Stimulated activated CD8-positive, alpha-beta memory T cell treated with anti-CD3 and anti-CD28 coated beads, Interleukin-12 subunit alpha, Interleukin-12 subunit beta, amount 100 ng/mL, for 1 hour (primary cell): ENCODE data around the gene RFX3.

Source experiments
- DNase-seq: peaks from one replicate; pipeline ENCODE4 v3.0.0-alpha.2; 2020; ENCODE audit warnings: low read depth

The RFX3 gene

DNA sequence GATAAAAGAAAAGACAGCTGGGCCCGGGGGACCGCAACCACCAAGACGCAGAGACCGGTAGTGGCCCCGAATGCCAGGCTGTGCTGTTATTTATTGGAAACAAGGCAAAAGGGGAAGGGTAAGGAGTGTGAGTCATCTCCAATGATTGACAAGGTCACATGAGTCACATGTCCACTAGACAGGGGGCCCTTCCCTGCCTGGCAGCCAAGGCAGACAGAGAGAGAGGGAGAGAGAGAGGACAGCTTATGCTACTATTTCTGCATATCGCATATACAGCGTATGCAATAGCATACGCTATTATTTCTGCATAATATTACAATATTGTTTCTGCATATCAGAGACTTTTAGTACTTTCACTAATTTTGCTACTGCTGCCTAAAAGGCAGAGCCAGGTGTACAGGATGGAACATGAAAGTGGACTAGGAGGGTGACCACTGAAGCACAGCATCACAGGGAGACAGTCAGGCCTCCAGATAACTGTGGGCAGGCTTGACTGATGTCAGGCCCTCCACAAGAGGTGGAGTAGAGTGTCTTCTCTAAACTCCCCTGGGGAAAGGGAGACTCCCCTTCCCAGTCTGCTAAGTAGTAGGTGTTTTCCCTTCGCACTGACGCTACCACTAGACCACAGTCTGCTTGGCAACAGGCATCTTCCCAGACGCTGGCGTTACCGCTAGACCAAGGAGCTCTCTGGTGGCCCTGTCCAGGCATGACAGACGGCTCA, 50.3 kb downstream of the RFX3 start:
- no peak for DNase-seq

DNA sequence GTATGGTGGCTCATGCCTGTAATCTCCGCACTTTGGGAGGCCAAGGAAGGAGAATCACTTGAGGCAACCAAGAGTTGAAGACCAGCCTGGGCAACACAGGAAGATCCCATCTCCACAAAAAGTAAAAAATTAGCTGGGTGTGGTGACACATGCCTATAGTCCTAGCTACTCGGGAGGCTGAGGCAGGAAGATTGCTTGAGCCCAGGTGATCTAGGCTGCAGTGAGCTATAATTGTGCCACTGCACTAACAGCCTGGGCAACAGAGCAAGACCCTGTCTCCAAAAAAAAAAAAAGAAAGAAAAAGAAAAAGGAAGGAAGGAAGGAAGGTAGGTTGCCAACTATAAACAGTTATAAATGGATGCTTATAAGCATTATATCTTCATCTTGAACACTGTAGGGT, 51.0 kb downstream of the RFX3 start:
- DNase-seq = no peak

DNA sequence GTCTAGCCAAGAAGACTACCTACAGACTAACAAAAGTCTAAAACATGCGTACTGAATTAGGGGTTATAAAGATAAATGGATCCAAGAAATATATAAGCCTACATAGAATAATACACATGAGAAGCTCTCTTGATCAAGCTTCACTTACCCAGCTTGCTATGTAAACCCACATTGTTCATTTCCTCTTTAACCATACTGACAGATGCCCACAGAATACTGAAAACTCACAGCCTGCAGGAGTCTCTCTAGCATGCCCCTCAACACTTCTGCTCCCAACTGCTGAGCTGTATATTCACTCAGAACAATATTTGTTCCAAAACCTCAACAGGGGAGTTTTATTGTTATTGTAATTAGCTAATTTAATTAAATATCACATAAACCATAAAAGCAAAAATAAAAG, 52.4 kb downstream of the RFX3 start:
- no peak for DNase-seq

DNA sequence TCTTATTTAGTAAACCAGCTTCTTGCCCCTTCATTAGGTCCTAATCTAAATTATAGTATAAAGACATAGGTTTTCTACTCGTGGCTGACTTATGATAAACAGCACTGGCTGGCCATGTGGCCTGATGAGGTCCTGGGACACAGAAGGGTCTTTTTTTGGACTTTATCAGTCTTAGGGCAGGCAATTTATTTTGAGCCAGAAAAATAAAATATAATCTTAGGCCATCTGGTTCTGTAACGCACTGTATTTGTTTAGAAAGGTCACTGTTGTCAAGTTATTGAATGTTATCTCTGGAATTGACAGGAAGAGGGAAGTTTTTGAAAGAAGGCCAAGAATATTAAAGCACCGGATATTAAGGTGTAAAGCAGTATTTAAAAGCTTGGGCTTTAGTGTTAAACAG, 53.9 kb downstream of the RFX3 start:
- DNase-seq = no peak

DNA sequence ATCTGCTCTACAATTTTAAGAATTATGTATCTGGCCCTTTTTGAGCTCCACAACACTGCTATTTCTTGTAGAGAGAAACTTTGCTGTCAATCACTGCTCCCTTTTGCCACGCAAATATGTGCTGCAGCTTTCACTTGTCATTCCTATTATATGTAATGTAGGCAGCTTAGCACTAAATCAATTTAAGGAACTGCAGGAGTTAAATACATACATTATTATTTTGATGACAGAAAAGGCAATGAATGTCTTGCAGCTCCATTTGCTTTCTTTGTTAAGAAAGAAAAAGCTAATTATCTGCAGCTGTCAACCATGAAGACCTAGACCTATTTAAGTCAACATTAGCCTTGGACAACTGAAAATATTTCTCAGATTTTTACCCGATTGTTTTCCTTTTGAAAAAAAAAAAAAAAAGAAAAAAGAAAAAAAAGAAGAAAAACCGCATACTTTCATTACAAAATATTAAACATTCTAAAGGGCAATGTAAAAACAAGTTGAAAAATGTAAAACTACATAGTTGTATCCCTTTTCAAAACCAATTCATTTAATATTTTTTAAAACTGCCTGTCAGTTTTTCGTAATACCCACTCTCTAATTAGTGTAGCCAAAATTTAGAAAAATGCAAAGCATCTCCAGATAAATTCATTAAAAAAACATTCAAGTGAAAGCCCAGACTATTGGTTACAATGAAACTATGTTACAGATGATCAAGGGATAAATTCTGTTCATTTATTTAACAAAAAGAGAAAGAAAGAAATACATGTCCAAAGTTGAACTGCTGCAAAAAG, 57.2 kb downstream of the RFX3 start:
- no peak for DNase-seq

DNA sequence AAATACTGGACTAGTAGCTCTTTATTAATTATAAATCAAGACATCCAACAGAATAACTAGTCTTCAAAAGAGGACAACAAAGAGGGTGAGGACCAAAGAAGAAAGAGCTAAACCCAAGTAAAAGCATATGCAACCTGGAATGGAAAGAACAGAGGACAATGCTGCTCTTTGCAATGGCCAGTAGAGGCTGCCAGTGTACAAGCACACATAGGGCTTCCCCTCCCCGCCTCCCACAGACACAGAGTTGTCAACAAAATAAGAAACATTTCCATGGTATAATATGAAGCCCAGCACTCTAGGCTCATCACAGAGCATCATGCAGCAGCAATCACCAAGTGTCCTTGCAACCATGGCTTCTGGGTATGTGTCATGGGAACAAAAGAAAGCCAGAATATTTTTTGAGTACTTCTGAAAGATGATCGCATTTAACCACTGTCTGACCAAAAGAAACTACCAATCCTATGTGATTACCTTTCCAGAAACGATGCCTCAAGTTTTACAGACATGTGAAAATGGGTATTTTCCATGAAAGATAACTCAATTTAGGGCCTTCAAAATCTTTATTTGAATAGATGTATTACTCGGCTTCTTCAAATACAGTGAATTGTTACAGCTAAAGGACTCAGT, 58.1 kb downstream of the RFX3 start:
- peak; percentile 29 for DNase-seq

DNA sequence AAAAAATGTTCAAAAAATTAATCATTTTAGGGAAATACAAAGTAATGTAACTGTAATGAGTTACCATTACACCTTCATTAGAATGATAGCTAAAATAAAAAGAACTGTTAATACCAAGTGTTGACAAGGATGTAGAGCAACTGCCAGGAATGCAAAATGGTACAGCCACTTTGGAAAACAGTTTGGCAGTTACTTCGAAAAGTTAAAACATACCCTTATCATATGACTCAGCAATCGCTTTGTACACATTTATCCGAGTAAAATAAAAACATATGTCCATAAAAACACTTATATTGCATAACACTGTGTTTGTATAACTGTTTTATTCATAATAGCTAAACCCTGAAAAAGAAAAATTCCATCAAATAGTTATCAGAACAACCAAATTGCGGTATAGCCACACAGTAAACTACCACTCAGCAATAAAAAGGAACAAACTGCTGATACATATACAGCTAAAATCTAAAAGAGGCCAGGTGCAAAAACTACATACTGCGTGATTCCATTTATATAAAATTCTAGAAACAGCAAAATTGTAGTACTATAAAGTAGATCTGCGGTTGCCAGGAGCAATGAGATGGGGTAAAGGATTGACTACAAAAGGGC, 61.7 kb downstream of the RFX3 start:
- no peak for DNase-seq

DNA sequence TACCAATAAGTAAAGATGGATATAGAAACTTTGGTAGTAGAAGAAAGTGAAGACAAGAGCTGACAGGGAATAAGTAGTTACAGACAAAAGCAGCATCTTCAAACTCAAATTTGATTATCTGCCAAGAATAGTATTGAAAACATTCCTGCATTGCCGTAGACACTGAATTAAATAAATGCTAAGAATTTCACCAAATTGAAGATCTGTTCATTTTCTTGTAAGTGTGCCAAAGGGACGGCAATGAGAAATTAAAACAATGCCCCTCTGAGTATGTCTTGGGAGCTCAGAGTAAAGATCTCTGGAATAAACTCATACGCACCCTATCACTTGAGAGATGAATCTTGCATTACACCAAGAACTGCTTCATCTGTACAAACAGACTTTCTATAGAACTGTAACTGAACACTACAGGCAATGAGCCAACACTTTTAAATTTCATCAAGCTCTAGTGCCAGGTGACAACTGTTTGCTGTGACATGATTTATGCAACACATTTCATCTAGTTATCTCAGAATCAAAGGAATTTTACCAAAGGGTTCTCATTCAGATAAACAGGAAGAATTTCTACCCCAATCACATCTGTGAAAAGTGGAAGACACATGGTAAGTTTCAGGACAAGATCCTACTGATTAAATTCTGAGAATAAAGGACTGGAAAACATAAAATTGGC, 66.9 kb downstream of the RFX3 start:
- DNase-seq = no peak

DNA sequence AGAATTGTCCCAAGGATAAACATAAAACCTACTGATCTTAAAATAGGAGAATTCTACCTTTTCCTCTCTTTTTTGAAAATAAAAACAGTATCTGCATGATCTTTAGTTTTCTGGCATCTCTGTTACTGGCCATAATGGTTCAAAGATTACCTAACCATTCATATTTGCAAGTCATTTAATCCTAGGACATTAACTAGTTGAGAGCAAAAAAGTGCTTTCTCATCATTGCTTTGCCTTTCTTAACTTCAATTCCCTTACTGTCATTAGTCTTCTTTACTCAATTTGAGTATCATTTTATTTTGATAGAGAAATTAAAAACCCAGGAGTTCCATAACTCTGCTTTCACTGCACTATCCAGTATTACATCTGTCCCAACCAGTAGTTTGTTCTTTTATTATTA, 68.6 kb downstream of the RFX3 start:
- DNase-seq = no peak

DNA sequence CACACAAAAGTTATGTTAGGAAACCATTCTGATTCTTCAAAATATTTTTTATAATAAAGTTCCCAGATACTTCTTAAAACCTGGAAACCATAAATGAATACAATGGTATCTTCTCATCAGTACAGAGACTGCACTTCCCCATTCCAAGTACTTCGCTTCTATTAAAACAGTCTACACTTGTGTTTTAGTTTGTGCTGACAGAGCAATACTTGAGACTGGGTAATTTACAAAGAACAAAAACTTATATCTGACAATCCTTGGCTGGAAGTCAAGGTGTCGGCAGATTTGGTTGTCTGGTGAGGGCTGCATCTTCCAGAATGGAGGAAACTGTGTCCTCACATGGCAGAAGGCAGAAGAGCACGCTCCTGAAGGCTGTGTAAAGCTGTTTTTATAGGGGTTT, 70.1 kb downstream of the RFX3 start:
- no peak for DNase-seq

DNA sequence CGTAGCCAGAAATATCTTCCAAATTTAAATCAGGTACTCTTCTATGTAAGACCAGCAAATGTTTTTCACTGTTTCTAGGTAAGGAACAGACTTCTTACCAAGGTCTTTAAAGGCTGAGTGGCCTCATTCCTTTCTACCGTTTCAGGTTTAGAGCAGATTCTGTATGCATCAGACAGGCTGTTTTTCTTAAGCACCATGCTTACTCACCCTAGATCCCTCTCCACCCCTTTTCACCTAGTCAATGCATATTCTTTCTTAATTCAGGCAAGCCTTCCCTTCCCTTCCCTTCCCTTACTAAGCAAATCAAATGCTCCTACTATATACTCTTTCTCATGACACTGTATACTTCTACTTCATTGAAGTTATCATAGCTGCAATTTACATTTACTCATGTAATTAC, 70.7 kb downstream of the RFX3 start:
- DNase-seq = no peak

DNA sequence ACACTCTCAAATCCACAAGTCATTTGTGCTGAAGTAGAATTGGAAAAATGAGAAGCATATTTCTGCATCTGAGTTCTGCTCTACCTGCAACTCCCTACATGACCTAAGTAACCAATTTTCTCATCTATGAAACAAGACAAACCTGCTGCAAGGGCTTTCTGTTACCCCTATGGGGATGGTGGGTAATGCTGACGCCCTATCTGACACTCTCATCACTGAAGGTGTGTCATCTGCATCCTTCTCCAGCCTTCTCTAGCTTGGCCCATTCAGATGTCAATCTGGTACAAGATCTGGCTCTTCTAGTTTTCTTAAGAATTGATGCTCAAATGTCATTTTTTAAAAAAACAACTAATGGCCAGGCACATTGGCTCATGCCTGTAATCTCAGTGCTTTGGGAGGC, 73.8 kb downstream of the RFX3 start:
- no peak for DNase-seq

DNA sequence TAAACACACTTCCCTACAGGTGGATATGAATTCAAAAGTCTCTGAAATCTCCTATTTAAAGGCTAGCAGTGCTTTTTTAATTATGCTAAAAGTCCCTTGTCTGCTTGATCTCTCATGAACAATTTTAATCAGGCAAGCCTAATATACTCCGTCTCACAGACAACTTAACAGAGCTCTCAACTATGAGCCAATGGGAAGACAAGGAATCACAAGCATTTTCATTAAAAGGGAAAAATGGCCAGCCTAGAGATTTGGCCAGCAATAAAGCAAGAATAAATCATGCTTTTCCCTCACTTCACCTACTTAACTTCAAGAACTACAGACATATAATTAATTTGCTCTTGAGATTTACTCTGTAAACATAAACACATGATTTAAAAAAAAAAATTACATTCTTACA, 78.0 kb downstream of the RFX3 start:
- no peak for DNase-seq

DNA sequence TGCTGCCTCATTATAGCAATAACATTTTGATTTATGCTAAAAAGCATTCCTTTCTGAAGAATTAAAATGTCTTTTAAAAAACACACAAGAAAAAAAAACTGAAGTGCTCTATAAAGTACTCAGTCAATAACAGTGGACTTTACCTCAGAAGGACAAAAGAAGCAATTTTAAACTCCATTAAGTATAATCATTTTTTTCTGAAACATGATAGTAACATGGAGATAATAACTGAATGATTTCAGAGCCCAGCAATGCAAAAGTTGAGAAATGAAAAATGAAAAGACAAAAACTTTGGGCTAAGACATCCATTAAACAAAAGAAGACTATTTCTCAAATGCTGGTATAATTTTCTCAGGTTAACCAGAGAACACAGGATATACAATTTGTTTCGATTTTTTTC, 78.7 kb downstream of the RFX3 start:
- no peak for DNase-seq

DNA sequence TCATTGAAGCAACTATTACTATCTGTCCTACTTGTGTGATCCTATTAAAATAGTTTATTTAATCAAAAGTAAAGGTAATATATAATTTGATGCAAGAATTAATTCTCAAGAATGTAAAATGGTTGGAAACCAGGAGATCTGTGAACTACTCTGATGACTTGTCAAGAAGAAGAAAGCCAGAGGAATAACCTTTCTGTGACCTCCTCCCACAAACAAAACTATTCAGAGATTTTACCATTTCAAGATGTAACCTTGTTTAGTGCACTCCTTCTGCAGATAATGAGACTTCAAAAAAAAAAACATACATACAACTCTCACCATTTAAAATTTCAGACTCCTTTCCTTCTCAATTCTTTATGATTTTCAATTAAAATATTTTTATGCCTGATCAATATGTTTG, 79.5 kb downstream of the RFX3 start:
- DNase-seq = no peak

DNA sequence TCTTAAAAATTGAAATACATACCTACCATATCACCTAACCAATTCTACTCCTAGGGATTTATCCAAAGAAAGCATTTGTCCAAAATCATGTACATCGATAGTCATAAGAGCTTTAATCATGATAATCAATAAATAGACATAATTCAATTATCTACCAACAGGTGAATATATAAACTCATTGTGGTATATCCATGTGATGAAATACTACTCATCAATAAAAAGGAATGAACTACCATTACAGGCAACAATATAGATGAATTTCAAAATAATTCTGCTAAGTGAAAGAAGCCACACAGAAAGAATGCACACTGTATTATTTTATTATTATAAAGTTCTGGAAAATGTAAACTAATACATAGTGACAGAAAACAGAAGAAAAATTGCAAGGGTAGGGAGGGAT, 81.8 kb downstream of the RFX3 start:
- DNase-seq = no peak

DNA sequence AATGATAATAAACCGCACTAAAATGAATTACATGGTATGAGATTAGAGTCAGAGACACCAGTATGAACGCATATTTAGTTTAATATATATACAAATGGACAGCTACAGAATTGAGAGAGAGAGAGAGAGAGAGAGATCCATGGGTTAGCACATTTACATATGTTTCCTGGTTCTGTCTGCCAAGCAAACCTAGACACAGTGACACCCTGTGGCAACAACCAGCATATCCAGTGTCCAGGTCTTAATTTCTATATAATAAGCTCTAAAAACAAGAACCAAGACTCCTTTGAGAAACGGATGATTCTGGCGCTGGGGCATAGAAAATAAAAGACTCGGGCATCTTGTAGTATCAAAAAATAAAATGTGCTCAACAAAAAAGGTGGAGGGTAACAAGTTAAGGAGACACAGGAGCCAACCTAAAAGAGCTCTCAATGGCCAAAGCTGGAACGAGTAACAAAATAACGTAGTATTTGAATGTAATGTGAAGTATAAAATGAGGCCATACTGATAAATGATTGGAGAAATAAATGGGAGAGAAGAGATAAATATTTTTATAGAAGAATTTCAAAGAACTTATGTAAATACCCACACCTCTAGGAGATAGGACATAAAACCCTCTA, 84.5 kb downstream of the RFX3 start:
- peak; percentile 5 for DNase-seq

DNA sequence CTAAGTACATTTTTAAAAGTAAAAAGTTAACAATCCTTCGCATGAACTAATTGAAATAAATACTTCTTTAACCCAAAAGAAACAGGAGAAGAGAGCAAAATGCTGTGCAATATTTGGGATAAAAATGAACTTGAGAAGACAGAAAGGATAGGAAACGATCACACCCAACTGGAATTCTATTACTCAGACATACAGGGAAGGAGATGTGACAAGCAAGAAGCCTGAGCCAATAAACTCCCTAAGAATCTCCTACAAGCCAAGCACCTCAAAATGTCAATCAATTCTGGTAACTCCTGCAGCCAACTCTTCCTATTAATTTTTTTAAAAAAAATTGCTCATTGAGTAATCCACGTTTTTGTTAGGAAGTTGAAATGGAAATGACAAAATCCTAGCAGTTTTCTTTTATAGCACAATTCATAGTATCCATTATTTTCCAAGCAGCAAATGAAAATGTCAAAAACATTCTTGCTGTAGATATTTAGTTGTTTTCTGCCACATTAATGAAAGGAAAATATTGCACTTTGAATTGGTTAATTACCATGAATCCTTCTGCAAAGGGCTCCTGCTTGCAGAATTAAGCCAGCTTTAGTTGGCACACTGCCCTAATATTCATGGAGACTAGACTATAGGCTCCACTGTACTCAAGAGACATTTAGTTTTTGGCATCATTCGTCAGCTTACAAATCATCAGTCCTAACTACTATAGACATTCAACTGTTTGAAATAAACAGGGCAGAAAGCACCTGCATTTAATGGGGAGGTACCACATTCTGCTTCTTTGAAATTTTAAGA, 89.0 kb downstream of the RFX3 start:
- DNase-seq = no peak

DNA sequence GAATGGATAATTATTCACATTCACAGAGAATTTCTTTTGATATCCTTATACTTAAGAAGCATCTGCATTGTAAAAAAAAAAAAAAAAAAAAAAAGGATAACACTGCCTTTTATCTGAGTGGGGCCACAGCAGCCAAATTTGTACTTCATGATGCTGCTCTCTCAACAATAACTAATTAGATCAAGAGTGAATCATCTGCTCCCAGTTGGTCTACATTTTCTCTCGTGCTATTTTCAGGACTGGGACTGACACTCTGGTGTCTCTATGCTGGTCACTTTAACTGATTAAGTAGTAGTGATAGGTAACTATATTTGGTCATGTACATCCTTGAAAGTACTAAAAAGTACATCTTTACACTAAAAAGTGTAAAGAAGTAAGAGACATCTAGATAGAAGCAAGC, 90.1 kb downstream of the RFX3 start:
- no peak for DNase-seq

DNA sequence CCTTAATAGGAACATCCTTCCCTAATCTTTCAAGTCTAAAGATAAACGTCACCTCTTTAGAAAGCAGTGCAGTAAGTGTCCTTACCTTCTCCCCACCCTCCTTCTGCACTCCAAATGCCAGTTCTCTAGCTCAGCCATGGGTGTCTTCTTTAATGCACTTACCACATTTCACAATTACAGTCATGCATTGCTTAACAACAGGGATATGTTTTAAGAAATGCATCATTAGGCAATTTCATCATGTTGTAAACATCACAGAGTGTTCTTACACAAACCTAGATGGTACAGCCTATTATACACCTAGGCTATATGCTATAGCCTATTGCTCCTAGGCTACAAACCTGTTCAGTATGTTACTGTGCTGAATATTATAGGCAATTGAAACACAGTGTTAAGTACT, 91.2 kb downstream of the RFX3 start:
- no peak for DNase-seq

DNA sequence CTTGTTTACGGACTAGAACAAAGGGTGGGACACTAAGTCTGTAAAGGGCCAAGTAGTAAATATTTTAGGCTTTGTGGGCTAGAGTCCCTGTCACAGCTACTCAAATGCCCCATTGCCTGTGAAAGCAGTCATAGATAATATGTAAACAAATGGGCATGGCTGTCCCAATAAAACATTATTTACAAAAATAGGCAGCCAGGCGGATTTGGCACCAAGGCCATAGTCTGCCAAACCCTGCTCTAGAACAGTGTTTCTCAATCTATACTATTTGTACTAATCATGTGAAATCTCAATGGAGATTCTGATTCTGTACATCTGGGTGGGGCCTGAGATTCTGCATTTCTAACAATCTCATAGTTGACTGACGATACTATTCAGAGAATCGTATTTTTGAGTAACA, 92.0 kb downstream of the RFX3 start:
- DNase-seq = no peak
